ENCODE data around the gene GBP4. TPM values are rescaled to one million over a fixed set of nuclear protein-coding genes. Genes with fewer than 3 reads are reported as not detected.

Gene GBP4
- total RNA-seq, 1 donor from 2014 or later, result 13.6 TPM

GRCh38 chr1:89170170-89171066 is 28.3 kb downstream of the GBP4 start:
- DNase-seq (ENCODE audit: low spot score), result no peak

- no peak for DNase-seq (ENCODE audit: low spot score)
These were observed 29.6 kb downstream of the GBP4 start for GRCh38 chr1:89169166-89169565.

DNA sequence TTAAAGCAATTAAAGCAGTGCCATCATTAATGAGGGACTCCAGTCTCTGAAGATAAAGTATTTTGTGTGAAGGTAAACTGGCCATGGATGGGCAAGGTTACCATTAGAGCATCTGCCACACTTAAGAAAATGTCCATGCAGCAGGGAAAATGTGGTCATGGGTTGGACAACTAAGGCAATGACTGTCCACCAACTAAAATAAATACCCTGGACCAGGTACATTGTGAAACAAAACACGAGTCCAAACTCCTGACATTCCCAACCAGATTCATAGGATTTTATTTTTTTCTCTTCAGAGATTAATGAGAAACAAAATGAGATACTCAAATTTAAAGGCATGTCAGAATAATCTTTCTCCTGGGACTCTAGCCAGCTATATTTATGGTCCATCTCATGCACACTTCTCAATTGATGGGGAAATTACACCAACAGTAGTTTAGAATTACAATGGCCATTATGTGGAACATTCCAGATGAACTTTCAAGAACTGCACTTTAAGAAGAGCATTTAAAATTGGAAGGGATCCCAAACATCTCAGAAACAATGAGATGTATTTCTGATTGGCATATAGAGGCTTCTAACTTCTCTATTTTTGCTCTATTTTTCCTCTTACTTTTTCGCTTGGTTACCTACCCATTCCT is 31.0 kb downstream of the GBP4 start:
- DNase-seq (ENCODE audit: low spot score), result no peak

DNA sequence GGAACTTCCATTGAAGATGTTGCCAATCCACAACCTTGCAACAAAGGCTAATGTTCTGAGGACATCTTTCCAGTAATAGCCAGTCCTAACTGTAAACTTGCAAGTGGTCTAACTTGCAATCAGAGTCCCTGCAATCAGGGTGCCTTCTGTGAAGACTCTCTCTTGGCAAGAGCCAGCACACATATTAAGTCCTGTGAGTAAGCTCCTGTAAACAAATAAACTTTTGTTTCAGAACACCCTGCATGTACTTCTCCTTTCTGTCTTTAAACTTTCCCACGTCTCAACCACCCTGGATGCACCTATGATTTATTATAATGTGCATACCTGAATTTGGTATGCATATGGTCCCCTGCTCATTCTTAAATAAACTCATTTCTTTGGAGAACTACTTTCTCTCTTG is 32.0 kb downstream of the GBP4 start:
- DNase-seq (ENCODE audit: low spot score), result no peak

- no peak for DNase-seq (ENCODE audit: low spot score)
These were observed 32.9 kb downstream of the GBP4 start for GRCh38 chr1:89165811-89166210.

DNA sequence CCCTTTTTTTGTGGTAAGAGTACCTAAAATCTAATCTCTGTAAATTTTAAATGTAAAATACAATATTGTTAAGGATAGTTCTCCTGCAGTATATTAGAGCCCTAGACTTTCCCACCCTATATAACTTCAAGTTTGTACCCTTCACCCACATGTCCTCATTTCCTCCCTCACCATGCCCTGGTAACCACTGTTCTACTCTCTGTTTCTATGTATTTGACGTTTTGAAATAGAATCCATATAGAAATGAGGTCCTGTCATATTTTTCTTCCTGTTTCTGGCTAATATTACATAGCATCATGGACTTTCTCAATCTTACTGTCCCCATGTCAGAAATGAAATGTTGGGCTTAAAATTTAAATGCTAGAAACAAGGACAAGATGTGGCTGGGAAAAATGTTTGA is 47.7 kb downstream of the GBP4 start:
- no peak for DNase-seq (ENCODE audit: low spot score)

GRCh38 chr1:89149976-89150375 is 48.8 kb downstream of the GBP4 start:
- DNase-seq (ENCODE audit: low spot score), result no peak

DNA sequence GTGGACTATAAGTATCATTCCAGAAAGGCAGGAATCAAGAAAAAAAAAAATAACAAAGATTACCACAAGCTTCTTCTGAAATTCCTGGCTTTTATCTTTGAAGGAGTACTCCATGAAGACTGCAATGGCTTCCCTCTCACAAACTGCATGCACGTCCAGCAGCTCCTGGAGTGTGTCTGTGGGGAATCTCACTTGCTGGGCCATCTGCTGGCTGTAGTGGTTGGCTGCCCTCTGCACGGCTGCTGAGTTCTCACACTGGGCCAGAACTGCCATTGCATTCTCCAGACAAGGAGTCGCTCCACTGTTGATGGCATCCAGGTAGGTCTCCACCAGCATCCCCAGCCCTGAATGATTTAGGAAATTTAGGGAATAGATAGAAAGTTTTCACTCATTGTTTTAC is 49.5 kb downstream of the GBP4 start:
- no peak for DNase-seq (ENCODE audit: low spot score)

DNA sequence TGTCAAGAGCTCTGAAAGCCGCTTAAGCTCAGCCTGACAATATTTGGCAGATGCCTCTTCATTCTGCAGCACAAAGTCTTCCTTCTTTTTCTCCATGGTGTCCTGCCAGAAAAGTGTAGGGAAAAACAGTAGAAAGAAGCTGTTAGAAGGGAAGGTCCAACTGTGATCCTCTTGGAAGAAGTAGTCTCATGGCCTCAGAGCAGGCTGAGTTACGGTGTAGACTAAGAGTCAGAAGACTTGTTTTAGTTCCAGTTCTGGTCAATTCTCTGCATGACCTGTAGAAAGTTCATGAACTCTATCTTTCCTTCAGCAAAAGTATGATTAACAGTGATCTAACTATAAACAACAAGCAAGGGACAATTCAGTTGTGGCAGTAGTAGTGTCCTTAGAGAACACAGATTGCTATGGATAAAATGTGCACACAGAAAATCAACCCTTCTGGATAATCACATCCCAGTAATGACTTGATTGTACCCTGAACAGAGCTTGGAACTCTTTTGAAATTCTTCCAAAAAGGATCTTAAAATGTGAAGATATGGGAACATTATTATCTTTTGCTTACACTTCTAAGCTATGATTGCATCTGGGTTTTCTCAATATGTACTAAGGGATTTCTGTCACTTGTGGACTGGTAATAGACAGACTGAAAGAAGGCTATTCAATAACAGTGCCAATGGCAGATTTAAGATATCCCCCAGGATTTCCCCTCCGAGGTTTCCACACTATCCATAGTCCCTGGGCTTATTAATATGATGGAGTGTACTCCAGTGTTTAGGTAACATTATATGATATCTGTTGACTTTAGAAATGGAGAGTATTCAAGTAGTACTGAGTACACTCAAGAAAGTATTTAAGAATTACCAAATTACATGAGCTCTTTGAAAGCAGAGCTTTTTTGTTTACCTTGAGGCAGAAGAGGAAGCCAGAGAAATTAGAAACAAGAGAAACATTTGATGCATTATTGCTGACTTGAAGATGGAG is 50.8 kb downstream of the GBP4 start:
- no peak for DNase-seq (ENCODE audit: low spot score)

- DNase-seq (ENCODE audit: low spot score), result no peak
These were observed 52.0 kb downstream of the GBP4 start for GRCh38 chr1:89146721-89147120.

DNA sequence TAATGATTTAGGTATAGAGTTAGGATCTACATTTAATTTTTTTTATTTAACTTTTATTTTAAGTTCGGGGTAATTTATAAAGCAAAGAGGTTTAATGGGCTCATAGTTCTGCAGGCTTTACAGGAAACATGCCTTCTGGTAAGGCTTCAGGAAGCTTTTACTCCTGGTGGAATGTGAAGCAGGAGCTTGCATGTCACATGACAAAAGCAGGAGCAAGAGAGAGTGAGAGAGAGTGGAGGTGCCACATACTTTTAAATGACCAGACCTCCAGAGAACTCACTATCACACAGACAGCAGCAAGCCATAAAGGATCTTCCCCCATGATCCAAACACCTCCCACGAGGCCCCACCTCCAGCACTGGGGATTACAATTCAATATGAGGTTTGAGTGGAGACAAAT is 55.3 kb downstream of the GBP4 start:
- DNase-seq (ENCODE audit: low spot score), result no peak

DNA sequence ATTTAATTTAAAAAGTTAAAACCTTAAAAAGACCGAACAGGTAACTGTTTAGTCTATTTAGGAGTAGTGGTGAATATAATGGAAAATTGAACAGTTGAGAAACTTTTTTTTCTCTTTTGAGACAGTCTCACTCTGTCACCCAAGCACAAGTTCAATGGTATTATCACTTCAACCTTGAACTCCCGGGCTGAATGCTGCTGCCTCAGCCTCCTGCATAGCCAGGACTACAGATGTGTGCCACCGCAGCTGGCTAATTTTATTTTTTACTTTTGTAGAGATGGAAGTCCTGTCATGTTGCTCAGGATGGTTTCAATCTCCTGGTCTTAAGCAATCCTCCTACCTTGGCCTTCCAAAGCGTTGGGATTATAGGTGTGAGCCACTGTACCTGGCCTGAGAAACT is 56.6 kb downstream of the GBP4 start:
- no peak for DNase-seq (ENCODE audit: low spot score)

DNA sequence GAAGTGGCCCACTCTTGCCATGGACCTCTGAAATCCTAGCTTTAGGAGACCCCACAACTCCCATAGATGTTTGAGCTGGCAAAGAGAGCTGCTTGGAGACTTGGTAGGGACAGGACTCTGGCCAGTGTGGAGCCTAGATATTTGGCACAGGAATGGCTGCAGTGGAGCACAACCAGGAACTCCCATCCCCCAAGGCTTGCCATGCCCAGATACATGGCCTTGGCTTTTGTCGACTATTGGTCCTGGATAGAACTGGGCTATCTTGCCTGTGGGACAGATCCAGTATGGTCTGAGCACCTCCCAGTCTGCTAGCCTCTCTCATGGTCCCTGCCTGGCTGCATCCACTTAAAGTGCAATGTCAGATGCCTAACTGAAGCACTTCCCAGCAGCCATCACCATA is 65.0 kb downstream of the GBP4 start:
- no peak for DNase-seq (ENCODE audit: low spot score)

Other genes with a start within 250 kb of the GBP4 start
- gene KYAT3, start 206.3 kb downstream of the GBP4 start, total RNA-seq, result 44.4 TPM
- 23.1 TPM for gene RBMXL1, start 206.3 kb downstream of the GBP4 start, total RNA-seq
- 79.7 TPM for gene GBP3, start 176.1 kb downstream of the GBP4 start, total RNA-seq
- gene GBP1, start 133.7 kb downstream of the GBP4 start, total RNA-seq, result 39.3 TPM
- gene GBP2, start 72.8 kb downstream of the GBP4 start, total RNA-seq, result 70.6 TPM
- gene GBP7, start 22.9 kb downstream of the GBP4 start, total RNA-seq, result not detected
- gene GBP5, start 73.9 kb upstream of the GBP4 start, total RNA-seq, result 2.3 TPM
- not detected for gene GBP6, start 165.1 kb upstream of the GBP4 start, total RNA-seq

All from ureter (tissue), 1 donor.